GM12878 (cell line): Measurements from ENCODE around the gene PAOX. TPM values are rescaled to one million over a fixed set of nuclear protein-coding genes. Genes with fewer than 3 reads are reported as not detected.

Experiments used
- ATAC-seq: fragments of 200-7000 bp; cut with Tn5 transposase; 3 replicates; pipeline ENCODE4 v1.9.1; 2020; ENCODE audit warnings: mild to moderate bottlenecking, moderate library complexity
- BruUV-seq: library from RNA; stranded (reverse); fragments of 400-500 nt; replicated peaks from 2 replicates; lab custom pipeline; 2021; lab: Mats Ljungman, UMichigan
- CTCF ChIA-PET: fragments of 300-600 bp; sonication (Branson Sonifier 250); formaldehyde crosslinking; extraction: SDS; loops from one replicate; lab custom pipeline; 2021; ENCODE audit warnings: inconsistent platforms; lab: Yijun Ruan, JAX
- POLR2A ChIA-PET: fragments of 350-600 bp; formaldehyde crosslinking; extraction: SDS; loops from one replicate; lab custom pipeline; 2021; ENCODE audit warnings: inconsistent platforms; lab: Charles Lee
- RAD21 ChIA-PET: fragments of 300-600 bp; sonication (Branson Sonifier 250); formaldehyde crosslinking; loops from one replicate; lab custom pipeline; 2023; ENCODE audit warnings: antibody characterized with exemption; ENCODE audit not compliant: unreplicated experiment; lab: Charles Lee
- SMC1A ChIA-PET: fragments of 300-600 bp; sonication (Branson Sonifier 250); formaldehyde crosslinking; loops from one replicate; lab custom pipeline; 2023; ENCODE audit not compliant: unreplicated experiment, uncharacterized antibody; lab: Charles Lee
- DNase-seq: peaks from one replicate; pipeline ENCODE4 v3.0.0-alpha.2; 2011; ENCODE audit warnings: low read depth, low spot score
- FAIRE-seq: peaks from 3 replicates; lab custom pipeline; 2011; peaks lifted over from hg19 to GRCh38; lab: Jason Lieb, UNC
- H2AFZ ChIP-seq: 2 replicates; pipeline ENCODE4 v1.6.0; 2011; ENCODE audit warnings: low read depth, low read length, control low read depth; ENCODE audit not compliant: control insufficient read depth
- H3K27ac ChIP-seq: 2 replicates; pipeline ENCODE4 v1.5.1; 2011; ENCODE audit warnings: control low read depth; ENCODE audit not compliant: control insufficient read depth, insufficient read depth
- H3K27me3 ChIP-seq, 2 experiments: replicated peaks in 1 of 2; 2 replicates each; pipeline versions ENCODE4 v1.6.0 to v1.6.1; 2011; ENCODE audit warnings: low read length in 1 of 2; ENCODE audit not compliant: control insufficient read depth in 2 of 2, insufficient read depth in 2 of 2
- H3K36me3 ChIP-seq, 2 experiments: 2 replicates each; pipeline ENCODE4 v1.5.1; 2011; ENCODE audit warnings: low read length in 1 of 2; ENCODE audit not compliant: control insufficient read depth in 2 of 2, insufficient read depth in 2 of 2
- H3K4me1 ChIP-seq: 2 replicates; pipeline ENCODE4 v1.6.1; 2011; ENCODE audit warnings: mild to moderate bottlenecking, low read length, moderate library complexity, mixed read lengths; ENCODE audit not compliant: control insufficient read depth, insufficient read depth
- H3K4me2 ChIP-seq: 2 replicates; pipeline ENCODE4 v1.6.0; 2011; ENCODE audit warnings: control low read depth; ENCODE audit not compliant: control insufficient read depth, insufficient read depth
- H3K4me3 ChIP-seq: fragments of 200-600 bp; sonication (generic); 2 replicates; pipeline ENCODE4 v1.5.1; 2016
- H3K79me2 ChIP-seq: 2 replicates; pipeline ENCODE4 v1.6.0; 2011; ENCODE audit warnings: low read length; ENCODE audit not compliant: control insufficient read depth, insufficient read depth
- H3K9ac ChIP-seq: 2 replicates; pipeline ENCODE4 v1.8.0; 2011; ENCODE audit warnings: low read length, control low read depth, mixed read lengths; ENCODE audit not compliant: control insufficient read depth, insufficient read depth
- H3K9me3 ChIP-seq: replicated peaks from 3 replicates; pipeline ENCODE4 v1.5.1; 2011; ENCODE audit warnings: mild to moderate bottlenecking, low read length; ENCODE audit not compliant: control insufficient read depth, insufficient read depth
- H4K20me1 ChIP-seq: 2 replicates; pipeline ENCODE4 v1.6.0; 2011; ENCODE audit not compliant: control insufficient read depth, insufficient read depth
- BHLHE40 ChIP-seq, 2 experiments: fragments of 450-650 bp in 1 of 2; IDR thresholded peaks; 2 replicates each; pipeline ENCODE4 v1.6.1; 2011 to 2017; ENCODE audit warnings: low read depth in 2 of 2, borderline replicate concordance in 1 of 2, improper control_type of control experiment in 1 of 2, low read length in 1 of 2, mild to moderate bottlenecking in 1 of 2
- CBX5 ChIP-seq: sonication (generic); IDR thresholded peaks from 2 replicates; pipeline ENCODE4 v1.6.1; 2016; ENCODE audit warnings: low read depth, moderate library complexity, mild to moderate bottlenecking, inconsistent platforms
- EP300 ChIP-seq, 2 experiments: fragments of 150-350 bp in 1 of 2; IDR thresholded peaks; 2 replicates each; pipeline ENCODE4 v1.6.1; 2011 to 2012; ENCODE audit warnings: low read depth in 2 of 2, low read length in 2 of 2, borderline replicate concordance in 1 of 2, improper control_type of control experiment in 1 of 2, inconsistent platforms in 1 of 2; ENCODE audit not compliant: control insufficient read depth in 1 of 2
- GABPA ChIP-seq: IDR thresholded peaks from 2 replicates; pipeline ENCODE4 v1.6.1; 2014; ENCODE audit warnings: antibody characterized with exemption, low read depth, mild to moderate bottlenecking, inconsistent platforms
- GATAD2B ChIP-seq: fragments of 450-650 bp; conservative IDR thresholded peaks from 2 replicates; pipeline ENCODE4 v1.6.1; 2017; ENCODE audit warnings: low read depth, mild to moderate bottlenecking, moderate library complexity
- IRF4 ChIP-seq: IDR thresholded peaks from 2 replicates; pipeline ENCODE4 v1.6.1; 2011; ENCODE audit warnings: low read depth, low read length
- JUNB ChIP-seq: IDR thresholded peaks from 2 replicates; pipeline ENCODE4 v1.6.1; 2016; ENCODE audit warnings: antibody characterized with exemption, mild to moderate bottlenecking
- NFYA ChIP-seq: IDR thresholded peaks from 2 replicates; pipeline ENCODE4 v1.6.1; 2011; ENCODE audit warnings: low read depth, mild to moderate bottlenecking, low read length, improper control_type of control experiment, borderline replicate concordance
- NR2F1 ChIP-seq: fragments of 450-650 bp; conservative IDR thresholded peaks from 2 replicates; pipeline ENCODE4 v1.6.1; 2017; ENCODE audit warnings: mild to moderate bottlenecking
- RCOR1 ChIP-seq: conservative IDR thresholded peaks from 2 replicates; pipeline ENCODE4 v1.6.1; 2012; ENCODE audit warnings: low read depth, low read length, improper control_type of control experiment
- RFX5 ChIP-seq: IDR thresholded peaks from 2 replicates; pipeline ENCODE4 v1.6.1; 2011; ENCODE audit warnings: low read depth, low read length, improper control_type of control experiment
- SUPT20H ChIP-seq: IDR thresholded peaks from 2 replicates; pipeline ENCODE4 v1.6.1; 2011; ENCODE audit warnings: low read depth, mild to moderate bottlenecking, low read length, moderate library complexity, borderline replicate concordance; ENCODE audit not compliant: control insufficient read depth
- TAF1 ChIP-seq: IDR thresholded peaks from 2 replicates; pipeline ENCODE4 v1.6.1; 2011; ENCODE audit warnings: mild to moderate bottlenecking, low read depth, low read length, borderline replicate concordance
- TARDBP ChIP-seq: IDR thresholded peaks from 2 replicates; pipeline ENCODE4 v1.6.1; 2016; ENCODE audit warnings: borderline replicate concordance
- TCF3 ChIP-seq: IDR thresholded peaks from 2 replicates; pipeline ENCODE4 v1.6.1; 2012; ENCODE audit warnings: low read depth, mild to moderate bottlenecking, low read length, borderline replicate concordance; ENCODE audit not compliant: insufficient read depth
- ZBED1 ChIP-seq: IDR thresholded peaks from 2 replicates; pipeline ENCODE4 v1.6.1; 2016; ENCODE audit warnings: borderline replicate concordance
- ZNF24 ChIP-seq: fragments of 450-650 bp; IDR thresholded peaks from 2 replicates; pipeline ENCODE4 v1.6.1; 2017; ENCODE audit warnings: antibody characterized with exemption, mild to moderate bottlenecking
- ZNF622 ChIP-seq: fragments of 450-650 bp; IDR thresholded peaks from 2 replicates; pipeline ENCODE4 v1.6.1; 2017; ENCODE audit warnings: mild to moderate bottlenecking, inconsistent platforms
- WGBS: methylation state at CpG from one replicate; pipeline ENCODE4 v1.1.6; 2016; ENCODE audit warnings: low lambda C conversion rate; ENCODE audit not compliant: insufficient replicate concordance, insufficient coverage; ENCODE audit errors: missing lambda C conversion rate; 5-methylcytosine and 5-hydroxymethylcytosine counted together
- in situ Hi-C: fragments of 300-500 bp; cut with MboI; formaldehyde crosslinking; loops from 9 replicates; pipeline ENCODE4 v1.14.3; 2018; ENCODE audit warnings: mixed read lengths
- intact Hi-C: fragments of 100-400 bp; cut with micrococcal nuclease; formaldehyde crosslinking; loops from one replicate; pipeline ENCODE4 v1.14.2; 2022; ENCODE audit not compliant: unreplicated experiment
- polyA plus RNA-seq, 11 experiments: library from polyadenylated mRNA; depleted of rRNA in 4 of 11; unstranded in 6 of 11; stranded (reverse) in 5 of 11; fragments of >200 nt; fragmentation: Nextera tagmentation in 4 of 11; fragmentation: Illumina TruSeq in 1 of 11; extraction: Ambion mirVana in 4 of 11; extraction: Trizol in 1 of 11; gene quantifications; 1 replicate in 1 of 11; 2 replicates in 10 of 11; pipeline versions ENCODE4 v1.2.1 to v1.2.3, GENCODE V29; 2011 to 2016; ENCODE audit warnings: inconsistent platforms in 2 of 11, missing spikeins in 2 of 11, low read depth in 1 of 11
- total RNA-seq, 4 experiments: library from RNA; depleted of rRNA in 3 of 4; stranded (reverse); fragments of >200 nt in 3 of 4; fragmentation: Illumina TruSeq in 1 of 4; extraction: Trizol in 1 of 4; gene quantifications; 2 replicates each; pipeline versions ENCODE4 v1.2.1 to v1.2.3, GENCODE V29; 2013 to 2021
- TF ChIP-seq, protein P1 (sequence below): IDR thresholded peaks from 2 replicates; pipeline ENCODE4 v1.6.1; 2012; ENCODE audit warnings: low read depth, low read length, improper control_type of control experiment

PAOX gene
- total and polyA plus RNA-seq, 10 of the 15 experiments (the other 5 are each of a cell fraction or from before 2014, with no cell fraction given), result 1.2 to 22.2 (median 10.5) TPM

DNA sequence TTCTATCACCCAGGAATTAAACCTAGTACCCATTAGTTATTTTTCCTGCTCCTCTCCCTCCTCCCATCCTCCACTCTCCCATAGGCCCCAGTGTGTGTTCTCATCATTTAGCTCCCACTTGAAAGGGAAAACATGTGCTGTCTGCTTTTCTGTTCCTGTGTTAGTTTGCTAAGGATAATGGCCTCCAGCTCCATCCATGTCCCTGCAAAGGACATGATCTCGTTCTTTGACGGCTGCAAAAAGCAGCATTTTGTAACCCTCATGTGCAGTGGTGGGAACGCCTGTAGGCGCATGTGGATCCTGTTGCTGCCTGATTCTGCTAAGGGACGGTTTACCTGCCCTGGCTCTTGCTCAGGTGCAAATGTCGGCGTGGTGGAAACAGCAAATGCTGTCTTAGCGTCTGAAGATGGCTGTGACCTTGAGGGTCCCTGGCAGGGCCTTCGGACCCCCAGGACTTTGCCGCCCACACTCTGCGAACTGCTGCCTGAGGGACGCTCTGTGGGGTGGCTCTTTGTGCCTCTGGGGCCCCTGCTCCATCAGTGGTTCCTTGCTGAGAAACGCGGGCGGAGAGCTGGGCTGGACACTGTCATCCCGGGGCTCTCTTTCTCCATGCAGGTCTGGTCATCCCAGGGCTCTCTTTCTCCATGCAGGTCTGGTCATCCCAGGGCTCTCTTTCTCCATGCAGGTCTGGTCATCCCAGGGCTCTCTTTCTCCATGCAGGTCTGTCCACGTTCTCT is 9.3 kb downstream of the PAOX start (continued):
- TF ChIP-seq, protein P1, sequence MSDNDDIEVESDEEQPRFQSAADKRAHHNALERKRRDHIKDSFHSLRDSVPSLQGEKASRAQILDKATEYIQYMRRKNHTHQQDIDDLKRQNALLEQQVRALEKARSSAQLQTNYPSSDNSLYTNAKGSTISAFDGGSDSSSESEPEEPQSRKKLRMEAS, result peak; percentile 3; the same call in 1 of the 2 replicates
- TF ChIP-seq GABPA, result peak; percentile 72
- no peak for TF ChIP-seq NR2F1

DNA sequence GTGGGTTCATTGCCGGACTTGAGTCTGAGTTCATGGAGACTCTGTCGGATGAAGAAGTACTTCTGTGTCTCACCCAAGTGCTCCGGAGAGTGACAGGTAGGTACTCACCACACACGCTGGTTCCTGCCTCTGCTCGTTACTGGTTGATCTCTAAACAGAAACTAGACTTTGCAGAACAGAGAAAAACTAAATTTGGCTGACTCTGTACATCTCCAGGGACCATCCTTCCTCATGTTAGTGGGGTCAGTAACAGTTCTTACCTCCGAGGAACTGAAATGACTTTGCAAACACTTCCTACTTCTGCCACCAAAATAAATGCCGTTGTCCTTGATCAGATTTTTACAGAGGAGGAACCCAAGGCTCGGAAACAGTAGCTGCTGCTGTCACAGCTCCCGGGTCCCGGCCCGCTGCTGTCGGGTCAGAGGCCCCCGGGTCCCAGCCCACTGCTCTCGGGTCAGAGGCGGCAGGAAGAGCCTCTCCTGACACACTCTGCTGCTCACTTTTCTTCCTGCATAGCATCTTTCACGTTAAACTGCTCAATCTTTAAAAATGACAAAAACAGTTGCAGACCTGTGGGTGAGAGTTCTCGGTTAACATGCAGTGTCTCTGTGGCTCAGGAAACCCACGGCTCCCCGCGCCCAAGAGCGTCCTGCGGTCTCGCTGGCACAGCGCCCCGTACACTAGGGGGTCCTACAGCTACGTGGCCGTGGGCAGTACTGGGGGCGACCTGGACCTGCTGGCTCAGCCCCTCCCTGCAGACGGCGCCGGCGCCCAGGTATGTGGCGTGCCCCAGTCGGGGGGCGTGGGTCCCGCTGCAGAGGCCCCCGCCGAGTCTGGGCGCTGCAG is 10.1 kb downstream of the PAOX start:
- FAIRE-seq (peak; percentile 100), DNase-seq (peak; percentile 99)
- TF ChIP-seq NFYA (no peak), RCOR1 (peak; percentile 60; the same call in 1 of the 2 replicates), JUNB (peak; percentile 86), IRF4 (peak; percentile 97), SUPT20H (no peak), EP300 (IDR thresholded peaks at IDR 0.05; ENCODE audit: borderline replicate concordance in 1 of 2, control insufficient read depth in 1 of 2, low read depth in 2 of 2, low read length in 2 of 2) (peak; percentile 86 to 89; a peak in 3 of 4 replicates), TAF1 (peak; percentile 83), TCF3 (no peak), ZNF24 (no peak), ZBED1 (peak; percentile 94; the same call in 1 of the 2 replicates), RFX5 (no peak), TARDBP (no peak), BHLHE40 (IDR thresholded peaks at IDR 0.05; ENCODE audit: borderline replicate concordance in 1 of 2, low read depth in 2 of 2, low read length in 1 of 2) (peak; percentile 50 to 61; a peak in 3 of 4 replicates), CBX5 (peak; percentile 68; the same call in 1 of the 2 replicates), GATAD2B (peak; percentile 93), ZNF622 (no peak)

More for the DNA sequence above, 10.1 kb downstream of the PAOX start:
- peaks cover 5% of the 10 kb centered on the region for H3K79me2 ChIP-seq
- ChIA-PET CTCF (interaction anchor here (0.5 to 2.0 kb wide), 3 partner anchors 11 to 81 kb away, joined by 3 to 5 read pairs (median 4); no protein-coding TSS in a partner anchor), SMC1A (interaction anchor here (1.4 to 4.5 kb wide), 5 partner anchors 12 to 27 kb away, joined by 4 to 21 read pairs (median 11); no protein-coding TSS in a partner anchor), RAD21 (interaction anchor here (0.7 to 3.0 kb wide), 6 partner anchors 10 to 114 kb away, joined by 3 to 16 read pairs (median 9); partner anchors contain the start of genes ECHS1 and PAOX), POLR2A (interaction anchor here (1.0 to 4.5 kb wide), 8 partner anchors 11 to 818 kb away, joined by 3 to 31 read pairs (median 4); partner anchors contain the start of genes ECHS1 and PAOX)
- H2AFZ ChIP-seq, result peak overlapping the region; percentile 42
- peak; percentile 85 for ATAC-seq
- 1% methylated on average over 34 of the region's 39 CpGs for WGBS
- peak overlapping the region; percentile 70 for H3K9ac ChIP-seq
- H3K27ac ChIP-seq, result peak overlapping the region; percentile 92
- H3K4me1 ChIP-seq, result peaks cover 35% of the 10 kb centered on the region
- in situ Hi-C loops (no loop called here), intact Hi-C loops (loop anchor here (1.0 to 2.0 kb wide), 3 partner anchors 11 to 18 kb away; partner anchors contain the start of gene ECHS1)
- no peaks in the 10 kb centered on the region for H3K9me3 ChIP-seq
- H3K36me3 ChIP-seq, result no peaks in the 10 kb centered on the region
- H3K27me3 ChIP-seq, result no peaks in the 10 kb centered on the region
- H4K20me1 ChIP-seq, result no peaks in the 10 kb centered on the region
- peak overlapping the region; percentile 96 for H3K4me2 ChIP-seq
- TSS peak; percentile 48 for BruUV-seq
- peak overlapping the region; percentile 78 for H3K4me3 ChIP-seq
